Endothelial cell of umbilical vein (primary cell): ENCODE measurements around the gene TM9SF3. TPM values are rescaled to one million over a fixed set of nuclear protein-coding genes. Genes with fewer than 3 reads are reported as not detected.

Experiments used
- BruUV-seq: library from RNA; stranded (reverse); fragments of 400-500 nt; replicated peaks from 2 replicates; lab custom pipeline; 2021; lab: Mats Ljungman, UMichigan
- CTCF ChIA-PET: fragments of 300-600, 350-600 bp; sonication (Branson Sonifier 250); formaldehyde crosslinking; loops from one replicate; lab custom pipeline; 2021; ENCODE audit warnings: antibody characterized with exemption, inconsistent platforms; lab: Charles Lee
- POLR2A ChIA-PET: fragments of 300-600, 350-600 bp; sonication (Branson Sonifier 250); formaldehyde crosslinking; loops from one replicate; lab custom pipeline; 2021; ENCODE audit warnings: antibody characterized with exemption, inconsistent platforms; lab: Charles Lee
- DNase-seq: peaks from one replicate; pipeline ENCODE4 v3.0.0-alpha.2; 2011; ENCODE audit warnings: low read depth, low spot score
- FAIRE-seq: peaks from 2 replicates; lab custom pipeline; 2011; peaks lifted over from hg19 to GRCh38; lab: Jason Lieb, UNC
- H2AFZ ChIP-seq: 2 replicates; pipeline ENCODE4 v1.6.0; 2012; ENCODE audit warnings: low read depth, low read length, control low read depth, inconsistent platforms
- H3K27ac ChIP-seq: 2 replicates; pipeline ENCODE4 v1.5.1; 2011; ENCODE audit warnings: low read depth, mild to moderate bottlenecking, control low read depth, low read length, moderate library complexity; ENCODE audit not compliant: insufficient read depth
- H3K27me3 ChIP-seq, 2 experiments: 2 replicates each; pipeline versions ENCODE4 v1.6.0 to v1.6.1; 2011; ENCODE audit warnings: low read length in 2 of 2, mixed read lengths in 1 of 2; ENCODE audit not compliant: control insufficient read depth in 2 of 2, insufficient read depth in 2 of 2
- H3K36me3 ChIP-seq, 2 experiments: 2 replicates in 1 of 2; 3 replicates in 1 of 2; pipeline ENCODE4 v1.5.1; 2011; ENCODE audit warnings: low read length in 2 of 2, mild to moderate bottlenecking in 1 of 2, moderate library complexity in 1 of 2; ENCODE audit not compliant: control insufficient read depth in 2 of 2, insufficient read depth in 2 of 2; ENCODE audit errors: extremely low read depth in 1 of 2
- H3K4me1 ChIP-seq: 3 replicates; pipeline ENCODE4 v1.5.1; 2011; ENCODE audit warnings: mild to moderate bottlenecking, low read length; ENCODE audit not compliant: control insufficient read depth, insufficient read depth; ENCODE audit errors: extremely low read depth
- H3K4me2 ChIP-seq: 2 replicates; pipeline ENCODE4 v1.6.1; 2011; ENCODE audit warnings: low read length, control low read depth, mixed read lengths; ENCODE audit not compliant: insufficient read depth
- H3K4me3 ChIP-seq, 3 experiments: fragments of 200-600 bp in 1 of 3; sonication (generic), shearing (Covaris generic) in 1 of 3; replicated peaks in 1 of 3; 2 replicates each; pipeline ENCODE4 v1.5.1; 2011 to 2016; ENCODE audit warnings: control low read depth in 3 of 3, low read length in 3 of 3, mild to moderate bottlenecking in 2 of 3, inconsistent platforms in 1 of 3, low read depth in 1 of 3, moderate library complexity in 1 of 3; ENCODE audit not compliant: insufficient read depth in 1 of 3
- H3K79me2 ChIP-seq: 2 replicates; pipeline ENCODE4 v1.6.0; 2012; ENCODE audit warnings: low read length, inconsistent platforms; ENCODE audit not compliant: control insufficient read depth, insufficient read depth
- H3K9ac ChIP-seq: replicated peaks from 2 replicates; pipeline ENCODE3; 2011; ENCODE audit warnings: low read length, control low read depth; ENCODE audit not compliant: insufficient read depth; ENCODE audit errors: extremely low read depth
- H3K9me1 ChIP-seq: replicated peaks from 3 replicates; pipeline ENCODE4 v1.6.0; 2011; ENCODE audit warnings: mild to moderate bottlenecking, low read length; ENCODE audit not compliant: control insufficient read depth, insufficient read depth; ENCODE audit errors: extremely low read depth
- H3K9me3 ChIP-seq: replicated peaks from 2 replicates; pipeline ENCODE4 v1.5.1; 2012; ENCODE audit warnings: low read length, inconsistent platforms; ENCODE audit not compliant: control insufficient read depth, insufficient read depth
- H4K20me1 ChIP-seq: replicated peaks from 2 replicates; pipeline ENCODE3; 2011; ENCODE audit warnings: mild to moderate bottlenecking, low read length; ENCODE audit not compliant: control insufficient read depth, insufficient read depth; ENCODE audit errors: extremely low read depth
- EZH2 ChIP-seq: IDR thresholded peaks from 2 replicates; pipeline ENCODE4 v1.6.1; 2012; ENCODE audit warnings: borderline replicate concordance, low read depth, mild to moderate bottlenecking, moderate library complexity, low read length, inconsistent platforms; ENCODE audit not compliant: severe bottlenecking
- FOS ChIP-seq: IDR thresholded peaks from 2 replicates; pipeline ENCODE4 v1.6.1; 2011; ENCODE audit warnings: mild to moderate bottlenecking, low read length, moderate library complexity, borderline replicate concordance; ENCODE audit not compliant: insufficient read depth
- MAX ChIP-seq: IDR thresholded peaks from 2 replicates; pipeline ENCODE4 v1.6.1; 2011; ENCODE audit not compliant: insufficient read depth, insufficient read length
- POLR2AphosphoS5 ChIP-seq: IDR thresholded peaks from 2 replicates; pipeline ENCODE4 v1.6.1; 2012; ENCODE audit warnings: low read depth, mild to moderate bottlenecking, control low read depth, low read length, moderate library complexity; ENCODE audit not compliant: insufficient read depth
- dilution Hi-C: fragments of 300-500 bp; cut with MboI; formaldehyde crosslinking; loops from one replicate; pipeline ENCODE4 v1.15.0; 2019; ENCODE audit warnings: low sequenced_read_pairs; ENCODE audit not compliant: extremely low pct_ligation_motif_present
- intact Hi-C: fragments of 100-400 bp; cut with micrococcal nuclease; formaldehyde crosslinking; loops from one replicate; pipeline ENCODE4 v1.10.0; 2022
- polyA plus RNA-seq, 4 experiments: library from polyadenylated mRNA; depleted of rRNA in 3 of 4; stranded (reverse) in 3 of 4; unstranded in 1 of 4; fragments of >200 nt; gene quantifications; 2 replicates each; pipeline versions ENCODE4 v1.2.1 to v1.2.3, GENCODE V29; 2011 to 2012; ENCODE audit warnings: missing spikeins in 1 of 4
- total RNA-seq: library from RNA; stranded (reverse); gene quantifications from 2 replicates; pipeline ENCODE4 v1.2.3, GENCODE V29; 2021
- TF ChIP-seq, protein P1 (sequence below), 2 donors: IDR thresholded peaks; 1 replicate in 1 of 2; 2 replicates in 1 of 2; pipeline ENCODE4 v1.5.1; 2011; ENCODE audit warnings: low read length in 2 of 2, mild to moderate bottlenecking in 2 of 2, moderate library complexity in 2 of 2, control low read depth in 1 of 2, inconsistent platforms in 1 of 2, low read depth in 1 of 2; ENCODE audit not compliant: insufficient read depth in 1 of 2; ENCODE audit errors: extremely low read depth in 1 of 2

The TM9SF3 gene
- total and polyA plus RNA-seq, 2 donors (not counting 3 experiments of a cell fraction or from before 2014, with no cell fraction given): 133 to 144 TPM

DNA sequence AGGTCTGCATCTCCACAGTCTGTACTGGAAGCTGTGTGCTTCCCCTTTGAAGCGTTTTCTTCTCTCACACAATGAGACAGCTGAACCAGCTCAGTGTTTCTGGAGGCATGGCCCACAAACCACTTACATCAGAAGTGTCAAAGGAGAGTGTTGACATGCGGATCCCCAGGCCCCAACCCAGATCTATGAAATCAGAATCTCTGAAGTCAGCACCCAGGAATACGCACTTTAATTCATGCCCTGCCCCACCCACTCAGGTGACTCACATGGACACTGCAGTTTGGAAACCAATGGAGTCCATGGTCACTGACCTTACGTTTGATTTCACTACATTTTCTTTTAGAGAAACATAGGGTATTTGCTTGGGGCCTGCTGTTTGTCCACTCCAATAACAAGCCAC, 92.1 kb downstream of the TM9SF3 start:
- POLR2A ChIA-PET: no interaction called here
- dilution Hi-C loops: no loop called here

More for the DNA sequence above, 92.1 kb downstream of the TM9SF3 start:
- no peaks in the 10 kb centered on the region for H3K4me1 ChIP-seq
- H3K27me3 ChIP-seq: no peaks in the 10 kb centered on the region
- H3K36me3 ChIP-seq: no peaks in the 10 kb centered on the region
- no peak overlapping the region for H3K4me2 ChIP-seq
- TF ChIP-seq MAX (no peak), POLR2AphosphoS5 (no peak), FOS (no peak), EZH2 (no peak)
- TF ChIP-seq, protein P1, sequence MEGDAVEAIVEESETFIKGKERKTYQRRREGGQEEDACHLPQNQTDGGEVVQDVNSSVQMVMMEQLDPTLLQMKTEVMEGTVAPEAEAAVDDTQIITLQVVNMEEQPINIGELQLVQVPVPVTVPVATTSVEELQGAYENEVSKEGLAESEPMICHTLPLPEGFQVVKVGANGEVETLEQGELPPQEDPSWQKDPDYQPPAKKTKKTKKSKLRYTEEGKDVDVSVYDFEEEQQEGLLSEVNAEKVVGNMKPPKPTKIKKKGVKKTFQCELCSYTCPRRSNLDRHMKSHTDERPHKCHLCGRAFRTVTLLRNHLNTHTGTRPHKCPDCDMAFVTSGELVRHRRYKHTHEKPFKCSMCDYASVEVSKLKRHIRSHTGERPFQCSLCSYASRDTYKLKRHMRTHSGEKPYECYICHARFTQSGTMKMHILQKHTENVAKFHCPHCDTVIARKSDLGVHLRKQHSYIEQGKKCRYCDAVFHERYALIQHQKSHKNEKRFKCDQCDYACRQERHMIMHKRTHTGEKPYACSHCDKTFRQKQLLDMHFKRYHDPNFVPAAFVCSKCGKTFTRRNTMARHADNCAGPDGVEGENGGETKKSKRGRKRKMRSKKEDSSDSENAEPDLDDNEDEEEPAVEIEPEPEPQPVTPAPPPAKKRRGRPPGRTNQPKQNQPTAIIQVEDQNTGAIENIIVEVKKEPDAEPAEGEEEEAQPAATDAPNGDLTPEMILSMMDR (IDR thresholded peaks at IDR 0.05; ENCODE audit: extremely low read depth in 1 of 2, insufficient read depth in 1 of 2, low read depth in 1 of 2, low read length in 2 of 2): no peak
- H3K27ac ChIP-seq: no peak overlapping the region
- no peaks in the 10 kb centered on the region for H3K9me1 ChIP-seq
- intact Hi-C loops: no loop called here
- H2AFZ ChIP-seq: no peak overlapping the region
- CTCF ChIA-PET: no interaction called here
- no peak overlapping the region for H3K4me3 ChIP-seq
- no peak overlapping the region for H3K9ac ChIP-seq
- no peaks in the 10 kb centered on the region for H3K9me3 ChIP-seq
- DNase-seq (no peak), FAIRE-seq (no peak)
- H3K79me2 ChIP-seq: no peaks in the 10 kb centered on the region
- no peaks in the 10 kb centered on the region for H4K20me1 ChIP-seq
- no TSS peak for BruUV-seq
